ENCODE data around the gene FAM83E. TPM values are rescaled to one million over a fixed set of nuclear protein-coding genes. Genes with fewer than 3 reads are reported as not detected.

The FAM83E gene
- not detected for total RNA-seq

GRCh38 chr19:48614436-48615230 is at the start of gene FAM83E:
TSS of gene FAM83E (minus strand) at chr19:48615076. CDS start at chr19:48613372, 1,704 bp downstream.

GRCh38 chr19:48646001-48646721 is 31.3 kb upstream of the FAM83E start, which contains the start of gene CA11:
TSS of gene CA11 (minus strand) at chr19:48646187. CDS start at chr19:48645632, 555 bp downstream.

DNA sequence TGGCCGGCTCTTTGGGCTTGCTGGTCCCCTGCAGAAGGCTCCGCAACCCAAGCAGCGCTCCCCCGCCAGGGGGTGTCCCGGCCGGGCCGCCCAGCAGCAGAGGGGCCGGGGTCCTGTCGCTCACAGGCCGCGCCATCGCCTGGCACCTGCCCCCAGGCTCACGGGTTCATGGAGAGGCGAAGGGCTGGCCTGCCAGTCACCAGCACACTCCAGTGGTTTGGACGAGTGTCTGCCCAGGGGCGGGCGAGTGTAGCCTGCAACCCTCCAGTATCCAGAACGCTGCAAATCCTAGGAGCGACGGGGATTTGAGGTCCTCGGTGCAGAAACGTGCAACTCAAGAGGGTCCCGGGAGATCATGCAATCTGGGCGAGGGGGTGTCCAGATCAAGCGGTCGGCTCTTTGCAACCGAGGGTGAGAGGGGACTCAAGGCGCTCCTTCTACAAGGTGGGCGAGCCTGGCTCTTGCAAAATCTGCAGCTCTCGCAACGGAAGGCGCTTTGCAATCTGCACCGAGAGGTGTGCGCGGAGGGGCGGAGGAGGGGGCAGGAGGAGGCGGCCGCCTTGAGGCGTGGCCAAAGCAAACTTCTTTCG is 22.1 kb upstream of the FAM83E start, which contains the start of gene DBP:
Gene DBP (minus strand): TSS at position 521 of the 590 bp plus-strand sequence. CDS start 385 bp downstream, at position 136.

DNA sequence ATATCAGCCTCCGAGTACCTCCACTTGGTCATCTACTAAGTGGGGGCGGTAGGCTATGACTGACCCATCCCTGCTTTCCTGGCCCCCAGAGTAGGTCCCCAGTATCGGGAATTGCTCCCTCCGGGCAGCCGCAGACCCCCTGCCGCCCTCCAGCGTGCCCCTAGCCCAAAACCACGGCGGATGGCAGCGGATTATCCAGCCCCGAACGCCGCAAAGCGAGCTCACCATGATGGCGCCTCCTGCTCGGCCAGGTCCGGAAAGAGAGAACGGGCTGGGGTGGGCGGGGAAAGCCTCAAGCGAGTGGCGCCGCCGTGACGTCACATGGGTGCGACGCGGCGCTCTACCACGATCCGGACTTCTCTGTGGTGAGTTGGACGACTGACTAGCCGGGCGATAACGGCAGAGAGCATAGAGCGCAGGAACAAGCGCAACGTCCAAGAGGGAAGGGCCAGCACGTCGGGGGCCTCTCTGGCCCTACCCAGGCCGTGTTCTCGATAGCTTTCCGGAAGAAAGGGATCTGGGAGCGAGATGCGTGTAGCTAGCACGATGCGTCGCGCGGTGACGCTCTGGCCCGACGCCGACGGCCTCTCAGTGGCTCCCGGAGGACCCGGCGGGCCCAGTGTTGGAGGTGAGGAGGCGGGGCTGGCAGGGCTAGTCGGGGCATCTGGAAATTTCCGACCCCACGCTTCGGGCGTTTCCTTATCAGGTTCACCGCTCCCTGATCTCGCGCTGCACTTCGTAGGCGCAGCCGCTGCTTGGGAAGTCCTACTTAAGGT is 4.2 kb upstream of the FAM83E start, which contains the start of the genes RPL18 and SPHK2:
Gene RPL18 (minus strand): TSS at position 263 of the 776 bp plus-strand sequence. CDS start 35 bp downstream, at position 228.
Gene SPHK2 (plus strand): TSS at position 591 of the 776 bp plus-strand sequence. CDS start 1,009 bp downstream, outside the sequence.

DNA sequence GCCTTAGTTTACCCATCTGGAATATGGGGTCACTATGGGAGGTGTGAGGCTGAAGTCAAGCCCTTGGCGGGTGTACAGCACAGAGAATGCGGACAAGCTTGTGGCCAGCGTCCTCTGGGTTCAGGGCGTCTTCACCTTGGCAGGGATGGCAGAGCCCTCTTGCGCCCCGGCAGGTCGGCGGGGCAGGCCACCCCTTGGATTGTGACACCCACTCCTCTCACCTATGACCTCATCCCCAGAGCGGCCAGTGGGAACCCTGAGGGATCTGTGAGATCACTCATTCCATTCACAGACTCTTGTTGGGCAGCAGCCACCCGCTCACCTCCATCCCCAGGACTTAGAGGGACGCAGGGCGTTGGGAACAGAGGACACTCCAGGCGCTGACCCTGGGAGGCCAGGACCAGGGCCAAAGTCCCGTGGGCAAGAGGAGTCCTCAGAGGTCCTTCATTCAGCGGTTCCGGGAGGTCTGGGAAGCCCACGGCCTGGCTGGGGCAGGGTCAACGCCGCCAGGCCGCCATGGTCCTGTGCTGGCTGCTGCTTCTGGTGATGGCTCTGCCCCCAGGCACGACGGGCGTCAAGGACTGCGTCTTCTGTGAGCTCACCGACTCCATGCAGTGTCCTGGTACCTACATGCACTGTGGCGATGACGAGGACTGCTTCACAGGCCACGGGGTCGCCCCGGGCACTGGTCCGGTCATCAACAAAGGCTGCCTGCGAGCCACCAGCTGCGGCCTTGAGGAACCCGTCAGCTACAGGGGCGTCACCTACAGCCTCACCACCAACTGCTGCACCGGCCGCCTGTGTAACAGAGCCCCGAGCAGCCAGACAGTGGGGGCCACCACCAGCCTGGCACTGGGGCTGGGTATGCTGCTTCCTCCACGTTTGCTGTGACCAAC is 8.2 kb downstream of the FAM83E start, which contains the start of gene SPACA4:
Gene SPACA4 (plus strand): TSS at position 280 of the 896 bp plus-strand sequence. CDS start 237 bp downstream, at position 517.

Other genes starting within 250 kb of the FAM83E start
- 35.3 TPM for gene KDELR1, start 223.5 kb downstream of the FAM83E start, total RNA-seq
- gene GRIN2D, start 221.4 kb downstream of the FAM83E start, total RNA-seq = 15.7 TPM
- gene GRWD1, start 169.1 kb downstream of the FAM83E start, total RNA-seq = 11.8 TPM
- gene KCNJ14, start 159.5 kb downstream of the FAM83E start, total RNA-seq = 0.92 TPM
- 57.7 TPM for gene CYTH2, start 145.7 kb downstream of the FAM83E start, total RNA-seq
- gene LMTK3, start 103.2 kb downstream of the FAM83E start, total RNA-seq = 16.4 TPM
- not detected for gene SULT2B1, start 62.9 kb downstream of the FAM83E start, total RNA-seq
- gene SPACA4, start 8.3 kb downstream of the FAM83E start, total RNA-seq = not detected
- gene RPL18, start 4.1 kb upstream of the FAM83E start, total RNA-seq = 1,122 TPM
- 12.5 TPM for gene SPHK2, start 4.4 kb upstream of the FAM83E start, total RNA-seq
- gene DBP, start 22.3 kb upstream of the FAM83E start, total RNA-seq = 7.6 TPM
- gene CA11, start 31.1 kb upstream of the FAM83E start, total RNA-seq = 21.9 TPM
- not detected for gene NTN5, start 57.9 kb upstream of the FAM83E start, total RNA-seq
- gene FUT2, start 80.9 kb upstream of the FAM83E start, total RNA-seq = 0.46 TPM
- 1.6 TPM for gene MAMSTR, start 104.6 kb upstream of the FAM83E start, total RNA-seq
- 4.8 TPM for gene RASIP1, start 125.5 kb upstream of the FAM83E start, total RNA-seq
- gene IZUMO1, start 131.8 kb upstream of the FAM83E start, total RNA-seq = not detected
- 10.8 TPM for gene FUT1, start 137.6 kb upstream of the FAM83E start, total RNA-seq
- not detected for gene FGF21, start 140.4 kb upstream of the FAM83E start, total RNA-seq
- gene BCAT2, start 196.0 kb upstream of the FAM83E start, total RNA-seq = 17.1 TPM
- gene HSD17B14, start 221.4 kb upstream of the FAM83E start, total RNA-seq = 5.3 TPM

Measured in diencephalon (tissue), 1 donor.